NCI-H2196 treated with DMSO at 0.1 percent for 48 hours (cell line): Measurements from ENCODE around the gene NDUFS7.
"Not testable (repeated sequence)": the region's sequence is repeated elsewhere in the genome, so short reads cannot be mapped to it uniquely, and the experiment has no call there.

Source experiments
- DNase-seq: peaks from one replicate; lab custom pipeline; 2025; ENCODE audit not compliant: unreplicated experiment; lab: John Stamatoyannopoulos, UW

NDUFS7 gene

DNA sequence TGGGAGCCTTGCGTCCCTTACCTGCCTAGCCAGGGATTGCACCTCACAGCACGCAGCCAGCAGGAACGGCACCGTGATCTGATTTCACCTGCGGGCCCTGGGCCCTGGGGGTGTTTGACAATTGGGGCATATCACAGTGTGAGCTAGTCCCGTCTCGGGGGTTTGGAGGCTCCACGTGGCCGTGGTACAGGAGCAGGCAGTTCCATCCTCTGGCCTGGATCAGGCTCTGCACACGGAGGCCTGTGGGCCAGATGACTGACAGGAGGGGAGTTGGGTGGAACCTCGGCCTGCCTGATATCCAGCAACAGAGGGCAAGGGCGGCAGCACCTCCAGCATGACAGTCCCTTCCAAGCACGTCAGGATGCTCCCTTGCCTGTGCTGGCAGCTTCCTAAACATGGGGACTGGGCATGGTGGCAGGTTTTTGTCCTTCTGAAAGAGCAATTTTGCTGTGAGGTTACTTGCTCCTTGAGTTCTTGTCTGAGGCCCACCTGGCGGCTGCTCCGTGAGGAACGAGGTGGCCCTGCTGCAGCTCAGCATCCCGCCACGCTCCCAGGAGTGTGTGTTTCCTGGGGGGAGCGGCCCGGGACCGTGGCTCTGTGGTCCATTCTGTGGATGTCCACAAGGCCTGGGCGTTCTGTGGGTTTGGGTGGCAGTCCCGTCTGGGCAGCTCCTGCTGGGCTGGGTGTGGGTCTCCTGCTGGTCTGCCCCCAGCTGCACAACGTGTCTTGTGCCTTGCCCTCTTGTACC, 48.2 kb downstream of the NDUFS7 start:
- DNase-seq, result no peak

DNA sequence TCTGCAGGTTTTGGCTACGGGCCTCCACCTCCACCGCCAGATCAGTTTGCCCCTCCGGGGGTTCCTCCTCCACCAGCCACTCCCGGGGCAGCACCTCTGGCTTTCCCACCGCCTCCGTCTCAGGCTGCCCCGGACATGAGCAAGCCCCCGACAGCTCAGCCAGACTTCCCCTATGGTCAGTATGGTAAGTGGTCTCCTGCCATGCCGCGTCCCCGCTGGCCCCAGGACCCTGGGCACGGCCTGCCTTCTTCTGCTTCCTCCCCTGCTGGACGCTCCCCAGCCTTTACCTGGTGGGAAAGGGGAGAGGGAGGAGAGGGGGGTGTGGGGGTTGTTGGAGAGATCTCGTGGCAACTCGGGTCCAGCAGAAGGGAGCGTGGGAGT, 48.8 kb downstream of the NDUFS7 start:
- no peak for DNase-seq

- no peak for DNase-seq
These were observed 49.7 kb downstream of the NDUFS7 start for GRCh38 chr19:1433119-1434039.

GRCh38 chr19:1434040-1434366, 50.3 kb downstream of the NDUFS7 start:
- DNase-seq, result no peak

DNA sequence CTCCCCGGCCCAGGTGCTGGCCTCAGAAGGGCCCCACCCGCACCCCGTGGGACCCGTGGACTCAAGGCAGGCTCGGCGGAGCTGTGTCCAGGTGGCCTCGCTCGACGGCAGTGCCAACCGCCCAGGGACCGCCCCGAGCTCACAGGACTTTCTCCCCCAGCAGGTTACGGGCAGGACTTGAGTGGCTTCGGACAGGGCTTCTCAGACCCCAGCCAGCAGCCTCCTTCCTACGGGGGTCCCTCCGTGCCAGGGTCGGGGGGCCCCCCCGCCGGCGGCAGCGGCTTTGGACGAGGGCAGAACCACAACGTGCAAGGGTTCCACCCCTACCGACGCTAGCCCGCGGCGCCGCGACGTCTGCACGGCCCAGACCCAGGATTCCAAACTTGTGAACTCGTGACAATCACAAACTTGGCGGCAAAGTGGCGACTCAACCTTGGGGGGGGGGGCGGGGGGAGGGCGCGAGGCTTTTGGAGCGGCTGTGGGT, 50.9 kb downstream of the NDUFS7 start:
- no peak for DNase-seq

DNA sequence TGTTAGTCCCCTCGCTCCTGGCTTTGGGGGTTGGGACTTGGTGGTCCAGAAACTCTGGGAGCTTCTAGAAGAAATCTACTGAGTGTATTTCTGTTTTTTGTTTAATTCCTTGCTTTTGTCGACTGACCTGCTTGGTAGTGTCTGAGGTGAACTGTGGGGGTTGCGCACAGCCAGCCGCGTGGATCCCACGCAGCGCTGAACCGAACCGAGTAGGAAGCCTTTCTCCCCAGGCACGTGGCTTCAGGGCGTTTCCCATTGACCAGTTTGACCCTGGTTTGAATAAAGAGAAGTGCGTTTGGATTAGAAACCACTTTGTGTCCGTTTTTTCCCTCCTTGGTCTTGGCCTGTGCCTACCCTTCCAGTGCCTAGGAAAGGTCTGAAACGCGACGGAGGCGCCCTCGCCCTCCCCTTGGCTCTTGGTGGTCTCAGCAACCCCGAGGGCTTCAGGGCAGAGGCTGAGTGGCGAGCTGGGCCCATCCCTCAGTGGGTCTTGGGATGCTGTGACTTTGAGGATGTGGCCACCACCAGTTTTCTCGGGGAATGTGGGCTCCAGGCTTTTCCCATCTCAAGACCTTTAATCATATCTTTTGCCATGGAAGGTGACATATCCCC, 51.8 kb downstream of the NDUFS7 start:
- no peak for DNase-seq

GRCh38 chr19:1437609-1438008, 53.9 kb downstream of the NDUFS7 start:
- DNase-seq, result no peak

- DNase-seq, result peak; percentile 87
These were observed 54.6 kb downstream of the NDUFS7 start, which contains the start of gene RPS15 for GRCh38 chr19:1438035-1438932. Gene RPS15 (plus strand): TSS chr19:1438396. CDS start chr19:1438426, 30 bp downstream.

DNA sequence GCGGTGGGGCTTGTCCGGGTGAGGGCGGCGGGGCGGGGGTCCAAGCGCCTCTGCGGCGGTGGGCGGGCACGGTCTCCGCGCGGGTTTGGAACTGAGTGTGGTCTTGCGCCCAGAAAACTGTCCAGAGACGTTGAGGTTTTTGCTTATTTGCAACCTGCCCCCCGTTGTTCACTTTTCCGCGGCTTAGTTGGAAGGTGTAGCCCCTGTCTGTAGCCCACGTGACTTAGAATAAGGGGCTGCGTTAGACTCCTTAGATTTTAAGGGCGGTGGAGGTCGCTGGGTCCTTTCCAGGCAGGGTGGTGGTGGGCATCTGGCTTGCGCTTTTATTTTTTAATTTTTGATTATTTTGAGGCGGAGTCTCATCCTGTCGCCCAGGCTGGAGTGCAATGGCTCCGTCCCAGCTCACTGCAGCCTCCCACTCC, 55.2 kb downstream of the NDUFS7 start:
- DNase-seq, result no peak

GRCh38 chr19:1439525-1440417, 56.1 kb downstream of the NDUFS7 start:
- not testable (repeated sequence) for DNase-seq

- DNase-seq, result no peak
These were observed 56.7 kb downstream of the NDUFS7 start for GRCh38 chr19:1440418-1440801.

DNA sequence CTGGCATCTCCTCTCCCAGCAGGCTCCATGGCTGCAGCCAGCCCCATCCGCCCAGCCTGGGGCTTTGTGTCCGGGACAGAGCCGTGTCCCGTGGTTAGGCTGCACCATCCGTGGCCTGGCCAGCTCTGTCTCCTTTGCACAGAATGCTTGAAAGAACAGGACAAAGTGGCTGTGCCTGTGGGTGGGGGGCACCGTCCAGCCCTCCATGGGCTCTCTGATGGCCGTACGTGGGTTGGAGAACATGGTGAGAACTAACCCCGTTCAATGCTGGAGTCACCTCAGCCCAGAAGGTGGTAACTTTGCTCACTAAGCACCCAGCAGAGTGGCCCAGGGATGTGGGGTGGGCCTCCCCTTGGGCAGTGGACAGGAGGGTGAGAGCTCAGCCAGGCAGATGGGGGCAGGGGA, 57.3 kb downstream of the NDUFS7 start:
- no peak for DNase-seq

DNA sequence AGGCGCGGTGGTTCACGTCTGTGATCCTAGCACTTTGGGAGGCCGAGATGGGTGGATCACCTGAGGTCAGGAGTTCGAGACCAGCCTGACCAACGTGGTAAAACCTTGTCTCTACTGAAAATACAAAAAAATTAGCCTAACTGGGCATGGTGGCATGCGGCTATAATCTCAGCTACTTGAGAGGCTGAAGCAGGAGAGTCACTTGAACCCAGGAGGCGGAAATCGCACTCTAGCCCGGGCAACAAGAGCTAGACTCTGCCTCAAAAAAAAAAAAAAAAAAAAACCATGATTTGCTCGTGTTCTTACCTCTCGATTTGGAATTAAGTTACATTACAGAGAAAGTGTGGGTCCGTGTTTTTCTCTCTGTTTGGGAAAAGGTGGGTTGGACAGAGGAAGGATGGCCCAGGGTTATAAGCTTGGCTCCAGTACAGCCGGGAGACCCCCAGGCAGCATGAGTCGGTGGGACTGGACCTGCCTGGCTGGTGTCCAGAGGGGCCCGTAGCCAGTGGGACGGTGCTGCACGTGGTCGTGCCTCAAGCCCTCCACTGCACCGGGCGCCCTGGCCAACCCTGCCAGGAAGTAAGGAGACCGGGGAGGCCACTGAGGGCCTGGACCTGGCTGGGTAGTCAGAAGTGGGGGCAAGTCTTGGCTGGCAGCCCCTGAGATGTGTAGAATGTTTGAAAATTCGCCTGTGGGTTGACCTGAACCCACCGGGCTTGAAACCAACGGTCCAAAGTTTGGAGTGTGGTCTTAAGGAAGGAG, 58.2 kb downstream of the NDUFS7 start:
- no peak for DNase-seq
